HG02885 (cell line): ENCODE measurements around the gene TEX44.

Experiments
- ATAC-seq: cut with Tn5 transposase; IDR thresholded peaks from one replicate; pipeline ENCODE4 v1.9.1; 2021; ENCODE audit warnings: mild to moderate bottlenecking; ENCODE audit not compliant: unreplicated experiment, poor library complexity

Gene TEX44

DNA sequence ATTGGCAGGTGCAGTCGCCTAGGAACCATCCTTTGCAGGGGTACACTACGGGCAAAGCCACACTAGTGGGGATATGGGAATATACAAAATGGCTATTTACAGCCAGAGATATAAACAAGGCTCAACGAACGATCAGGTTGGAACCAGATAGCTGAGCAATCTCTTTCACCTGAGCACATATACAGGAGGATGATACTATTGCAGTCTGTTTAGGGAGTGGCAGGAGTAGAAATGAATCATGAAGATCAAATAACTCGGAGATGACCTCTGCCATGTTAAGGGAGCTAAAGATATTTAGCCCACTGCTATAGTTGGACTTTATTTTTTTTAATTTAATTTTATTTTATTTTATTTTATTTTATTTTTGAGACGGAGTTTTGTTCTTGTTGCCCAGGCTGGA is 33.8 kb downstream of the TEX44 start:
- ATAC-seq = no peak

DNA sequence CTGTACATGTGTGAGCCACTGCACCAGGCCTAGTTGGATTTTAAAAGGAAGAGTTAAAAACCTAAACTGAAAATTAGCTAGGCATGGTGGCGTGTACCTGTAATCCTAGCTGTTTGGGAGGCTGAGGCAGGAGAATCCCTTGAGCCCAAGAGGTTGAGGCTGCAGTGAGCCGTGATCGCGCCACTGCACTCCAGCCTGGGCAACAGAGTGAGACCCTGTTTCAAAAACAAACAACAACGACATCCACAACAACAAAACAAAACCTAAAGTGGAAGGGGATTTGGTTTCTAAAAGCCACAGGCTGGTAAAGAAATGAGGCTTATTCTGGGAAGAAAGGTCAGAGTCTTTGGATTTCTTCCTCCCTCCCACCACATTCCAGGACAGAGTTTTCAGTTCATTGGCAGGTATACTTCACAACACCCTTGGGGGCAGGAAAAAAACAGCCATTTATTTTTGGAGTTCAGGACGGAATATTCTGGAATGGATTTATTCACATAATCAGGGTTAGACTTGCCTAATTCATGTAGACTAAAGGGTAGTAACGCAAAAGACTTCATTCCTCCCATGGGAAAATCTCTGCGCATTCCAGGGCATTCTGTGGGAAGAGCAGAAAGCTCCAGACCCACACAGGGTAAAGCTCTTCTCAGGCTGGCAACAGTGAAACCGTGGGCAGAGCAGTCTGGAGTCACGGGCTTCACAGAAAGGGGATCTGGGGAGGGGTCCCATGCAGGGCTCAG is 34.9 kb downstream of the TEX44 start:
- ATAC-seq = no peak

DNA sequence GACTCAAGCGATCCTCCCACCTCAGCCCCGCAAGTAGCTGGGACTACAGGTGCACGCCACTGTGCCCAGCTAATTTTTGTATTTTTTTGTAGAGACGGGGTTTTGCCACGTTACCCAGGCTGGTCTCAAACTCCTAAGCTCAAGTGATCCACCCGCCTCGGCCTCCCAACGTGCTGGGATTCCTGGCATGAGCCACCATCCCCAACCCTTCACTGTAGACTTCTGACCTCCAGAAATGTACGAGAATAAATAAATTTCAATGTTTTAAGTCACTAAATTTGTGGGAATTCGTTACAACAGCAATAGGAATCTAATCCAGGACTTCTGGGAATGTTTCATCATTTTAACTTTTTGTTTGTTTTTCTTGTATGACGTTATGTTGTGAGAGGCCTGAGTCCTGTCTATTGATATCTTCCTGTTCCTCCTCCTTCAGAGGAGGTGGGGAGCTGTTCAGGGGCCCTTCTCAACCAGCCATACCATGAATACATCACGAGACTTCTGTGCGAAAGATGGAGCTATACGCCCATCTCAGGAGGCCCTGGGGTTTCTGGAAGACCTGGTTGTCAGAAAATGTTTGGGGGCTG is 40.0 kb downstream of the TEX44 start:
- ATAC-seq = no peak

DNA sequence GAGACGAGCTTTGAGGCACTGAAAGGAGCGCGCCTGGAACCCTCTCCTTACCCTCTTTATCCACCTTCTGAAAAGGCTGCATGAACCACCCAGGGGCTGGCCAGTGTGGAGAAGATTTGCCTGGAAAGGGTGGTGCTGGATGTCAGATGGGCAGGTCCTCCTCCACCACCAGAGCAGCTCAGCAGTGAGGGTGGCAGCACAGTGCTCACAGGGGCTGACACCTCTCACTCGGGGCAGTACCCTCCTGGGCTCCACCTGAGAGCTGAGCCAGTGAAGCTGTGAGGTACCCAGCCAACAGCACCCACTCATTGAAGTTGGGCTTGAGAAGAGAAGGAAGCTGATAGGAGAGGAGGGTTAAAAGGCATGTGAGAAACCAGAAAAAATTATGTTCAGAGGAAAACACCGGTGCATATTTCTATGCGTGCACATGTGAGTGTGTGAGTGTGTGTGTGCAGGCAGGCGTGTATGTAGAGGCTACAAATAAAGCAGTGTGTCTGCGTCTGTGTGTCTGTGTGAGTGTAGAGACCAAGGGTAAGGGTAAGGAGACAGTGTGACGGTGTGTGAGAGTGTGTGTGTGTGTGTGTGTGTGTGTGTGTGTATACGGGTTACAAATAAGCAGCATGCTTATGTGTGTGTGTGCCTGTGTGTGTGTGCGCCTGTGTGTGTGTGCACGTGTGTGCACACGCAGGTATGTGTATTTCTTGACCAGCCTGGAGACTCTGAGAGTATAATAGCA is 40.7 kb downstream of the TEX44 start:
- ATAC-seq = no peak

DNA sequence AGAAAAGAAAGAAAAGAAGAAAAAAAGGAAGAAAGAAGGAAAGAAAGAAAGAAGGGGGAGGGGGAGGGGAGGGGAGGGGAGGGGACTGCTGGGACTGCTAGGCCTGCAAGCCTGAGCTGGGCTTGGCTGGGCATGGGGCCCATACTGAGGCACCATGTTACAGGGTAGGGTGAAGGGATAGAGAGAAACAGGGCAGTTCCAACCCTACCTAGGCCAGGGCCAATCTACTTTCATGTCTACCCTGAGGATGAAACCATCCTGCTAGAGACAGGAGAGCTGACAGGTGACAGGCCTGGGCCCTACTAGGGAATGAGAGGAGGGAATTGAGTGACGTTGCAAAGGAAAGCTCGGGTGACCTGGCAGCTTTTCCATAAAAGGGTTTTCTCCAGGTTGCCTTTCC is 41.7 kb downstream of the TEX44 start:
- no peak for ATAC-seq

DNA sequence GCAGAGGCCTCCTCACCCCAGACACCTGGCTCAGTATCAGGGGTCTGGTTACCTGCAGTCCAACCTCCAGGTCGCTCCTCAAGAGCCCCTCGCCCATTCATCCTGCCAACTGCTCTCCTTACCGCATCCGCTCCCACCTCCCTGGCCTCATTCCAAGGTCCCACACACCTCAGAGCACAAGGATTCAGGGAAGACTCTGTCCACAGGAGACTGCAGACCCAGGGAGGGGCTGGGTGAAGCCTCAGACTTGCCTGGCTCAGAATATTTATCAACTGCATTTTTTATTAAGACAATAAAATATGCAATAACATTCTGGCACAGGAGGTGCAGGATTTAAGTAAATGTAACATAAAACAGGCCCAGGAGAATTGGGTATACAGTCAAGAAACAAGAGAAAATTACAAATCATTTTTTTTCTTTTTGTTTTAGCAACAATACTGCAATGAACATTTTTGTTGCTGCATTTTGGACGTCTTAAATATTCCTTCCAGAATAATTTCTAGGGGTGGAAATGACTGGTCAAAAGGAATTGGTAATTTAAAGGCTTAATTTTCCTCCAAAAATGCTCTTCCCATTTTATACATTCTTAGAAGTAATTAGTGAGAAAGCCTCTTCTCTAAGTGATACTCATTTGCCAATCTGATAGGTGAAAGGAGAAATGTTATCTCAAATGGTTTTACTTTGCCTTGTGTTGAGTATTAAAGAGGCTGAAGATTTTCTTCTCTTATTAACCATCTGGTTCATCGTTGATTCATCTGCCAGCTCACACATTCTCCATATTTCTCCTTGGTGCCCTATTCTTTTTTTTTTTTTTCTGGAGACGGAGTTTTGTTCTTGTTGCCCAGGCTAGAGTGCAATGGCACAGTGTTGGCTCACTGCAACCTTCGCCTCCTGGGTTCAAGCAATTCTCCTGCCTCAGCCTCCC is 42.5 kb downstream of the TEX44 start:
- ATAC-seq = no peak

DNA sequence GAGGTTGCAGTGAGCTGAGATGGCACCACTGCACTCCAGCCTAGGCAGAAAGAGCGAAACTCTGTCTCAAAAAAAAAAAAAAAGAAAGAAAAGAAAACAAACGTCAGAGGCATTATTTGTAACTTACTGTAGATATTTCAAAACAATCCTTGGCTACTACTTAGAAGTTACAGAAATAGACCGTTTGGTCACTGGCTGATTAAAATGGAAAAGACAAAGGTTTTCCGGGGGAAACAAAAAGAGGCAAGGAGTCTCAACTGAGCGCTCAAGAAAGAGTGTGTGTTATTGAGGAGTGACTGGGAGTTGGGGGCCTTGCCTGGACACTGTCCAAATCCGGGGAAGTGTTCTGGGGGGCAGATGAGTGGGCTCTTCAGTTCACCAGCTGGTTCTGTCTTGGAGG is 47.6 kb downstream of the TEX44 start:
- no peak for ATAC-seq

DNA sequence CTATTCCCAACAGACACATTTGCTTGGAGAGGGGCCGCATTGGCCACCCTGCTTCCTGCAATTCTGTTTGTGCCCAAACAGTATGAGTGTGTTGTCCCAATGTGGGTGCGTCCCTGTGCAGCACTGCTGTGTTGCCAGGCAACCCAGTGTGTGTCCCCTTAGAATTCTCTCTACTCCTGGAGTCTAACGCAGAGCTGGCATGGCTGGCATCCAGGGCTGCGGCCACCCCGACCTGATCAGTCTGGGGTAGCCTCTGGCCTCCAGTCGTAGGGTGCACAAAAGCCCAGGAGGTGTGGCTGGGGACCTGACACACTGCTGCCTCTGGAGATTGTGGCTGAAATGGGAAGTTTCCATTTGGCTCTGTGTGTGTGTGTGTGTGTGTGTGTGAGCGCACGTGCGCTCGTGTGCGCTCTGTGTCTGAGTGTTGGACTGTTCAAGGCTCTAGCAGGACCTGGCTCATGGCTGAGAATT is 48.0 kb downstream of the TEX44 start:
- ATAC-seq = no peak

DNA sequence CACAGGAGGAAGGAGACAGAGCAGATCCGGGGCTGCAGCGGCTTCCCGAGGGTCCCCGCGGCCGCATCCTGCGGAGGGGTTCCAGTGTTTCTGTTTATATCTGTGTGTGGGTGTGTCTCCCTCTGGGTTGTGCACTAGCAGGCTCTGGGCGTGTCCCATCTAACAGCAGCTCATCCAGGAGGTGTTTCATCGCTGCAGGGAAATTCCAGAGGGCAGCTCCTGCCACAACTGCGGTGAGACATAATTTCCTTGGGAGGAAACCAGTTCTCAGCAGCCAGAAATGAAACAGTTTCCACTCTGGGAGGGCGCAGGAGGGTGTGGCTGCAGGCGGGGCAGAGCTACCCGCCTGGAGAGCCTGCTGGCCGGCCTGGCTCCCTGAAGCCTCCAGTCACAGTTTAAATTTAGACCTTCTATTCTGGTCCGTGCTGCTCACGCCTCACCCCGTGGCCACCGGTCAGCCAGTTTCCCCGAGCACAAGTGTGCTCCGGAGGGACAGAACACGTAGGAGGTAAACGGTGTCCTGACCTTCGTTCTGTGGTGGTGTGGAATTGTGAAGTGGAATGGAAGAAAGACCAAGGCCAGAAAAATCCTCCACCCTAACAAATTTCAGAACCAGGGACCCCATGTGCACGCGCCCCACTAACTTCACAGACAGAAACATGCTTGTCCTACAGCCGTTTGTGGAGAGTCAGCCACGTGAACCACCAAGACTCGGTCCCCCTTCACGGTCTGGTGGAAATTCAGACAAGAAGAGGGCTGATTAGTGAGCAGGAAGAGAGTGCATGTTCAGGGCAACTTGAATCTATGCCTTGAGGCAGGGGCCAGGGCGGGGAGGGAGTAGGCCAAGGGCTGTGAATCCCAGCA is 50.2 kb downstream of the TEX44 start:
- peak; percentile 61 for ATAC-seq

DNA sequence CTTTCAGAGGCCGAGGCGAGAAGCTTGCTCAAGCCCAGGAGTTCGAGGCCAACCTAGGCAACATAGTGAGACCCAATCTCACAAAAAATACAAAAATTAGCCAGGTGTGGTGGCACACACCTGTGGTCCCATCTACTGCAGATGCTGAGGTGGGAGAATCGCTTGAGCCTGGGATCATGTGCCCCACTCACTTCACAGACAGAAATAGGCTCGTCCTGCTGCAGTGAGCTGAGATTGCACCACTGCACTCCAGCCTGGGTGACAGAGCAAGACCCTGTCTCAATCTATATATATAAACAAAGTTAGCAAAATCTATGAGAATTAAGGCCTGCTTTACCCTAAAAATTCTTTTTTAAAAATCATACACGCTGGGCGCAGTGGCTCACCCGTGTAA is 50.8 kb downstream of the TEX44 start:
- ATAC-seq = no peak
